NCI-H2196 (cell line): ENCODE data around the gene ETV6.

Experiments
- DNase-seq: peaks from one replicate; lab custom pipeline; 2025; ENCODE audit not compliant: unreplicated experiment; lab: John Stamatoyannopoulos, UW

The ETV6 gene

DNA sequence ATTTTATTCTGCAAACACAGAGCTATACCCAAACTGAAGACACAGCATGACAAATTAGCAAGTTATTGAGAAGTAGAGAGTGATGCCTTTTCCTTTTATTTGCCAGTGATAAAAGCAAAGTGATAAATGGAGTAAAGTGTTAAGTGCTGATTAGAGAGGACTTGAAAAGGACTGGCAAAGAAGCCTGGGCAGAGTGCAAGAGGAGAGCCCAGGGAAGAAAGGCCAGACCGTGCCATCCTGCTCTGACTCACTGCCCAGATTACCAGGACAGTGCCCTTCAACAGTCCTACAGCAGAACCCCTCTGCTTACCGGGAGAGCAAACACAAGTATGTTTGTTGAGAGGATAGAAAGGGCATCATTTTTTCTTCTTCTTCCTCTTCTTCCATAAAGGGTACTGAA, 106.5 kb downstream of the ETV6 start:
- DNase-seq = no peak

DNA sequence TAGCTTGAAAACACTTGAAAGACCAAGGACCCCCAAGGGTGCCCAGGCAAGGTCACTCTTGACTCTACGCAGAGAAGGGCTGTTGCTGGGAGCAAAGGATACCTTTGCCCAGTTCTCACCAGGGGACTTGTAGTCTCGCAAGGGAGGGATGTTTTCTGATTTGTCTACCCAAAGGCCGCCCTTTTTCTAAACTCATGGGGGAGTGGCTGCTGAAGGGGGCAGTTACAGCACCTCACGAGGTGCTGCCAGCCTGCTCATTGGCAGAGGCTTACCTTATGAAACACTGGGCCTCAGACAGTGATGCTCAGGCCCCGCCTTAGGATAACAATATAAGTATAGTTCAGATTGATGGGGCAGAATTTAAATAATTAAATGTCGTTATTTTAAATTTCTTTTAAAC, 107.0 kb downstream of the ETV6 start:
- DNase-seq = no peak

GRCh38 chr12:11757095-11757494, 107.6 kb downstream of the ETV6 start:
- no peak for DNase-seq

- DNase-seq = no peak
These were observed 108.1 kb downstream of the ETV6 start for GRCh38 chr12:11757531-11757930.

GRCh38 chr12:11758087-11758486, 108.6 kb downstream of the ETV6 start:
- peak; percentile 47 for DNase-seq

DNA sequence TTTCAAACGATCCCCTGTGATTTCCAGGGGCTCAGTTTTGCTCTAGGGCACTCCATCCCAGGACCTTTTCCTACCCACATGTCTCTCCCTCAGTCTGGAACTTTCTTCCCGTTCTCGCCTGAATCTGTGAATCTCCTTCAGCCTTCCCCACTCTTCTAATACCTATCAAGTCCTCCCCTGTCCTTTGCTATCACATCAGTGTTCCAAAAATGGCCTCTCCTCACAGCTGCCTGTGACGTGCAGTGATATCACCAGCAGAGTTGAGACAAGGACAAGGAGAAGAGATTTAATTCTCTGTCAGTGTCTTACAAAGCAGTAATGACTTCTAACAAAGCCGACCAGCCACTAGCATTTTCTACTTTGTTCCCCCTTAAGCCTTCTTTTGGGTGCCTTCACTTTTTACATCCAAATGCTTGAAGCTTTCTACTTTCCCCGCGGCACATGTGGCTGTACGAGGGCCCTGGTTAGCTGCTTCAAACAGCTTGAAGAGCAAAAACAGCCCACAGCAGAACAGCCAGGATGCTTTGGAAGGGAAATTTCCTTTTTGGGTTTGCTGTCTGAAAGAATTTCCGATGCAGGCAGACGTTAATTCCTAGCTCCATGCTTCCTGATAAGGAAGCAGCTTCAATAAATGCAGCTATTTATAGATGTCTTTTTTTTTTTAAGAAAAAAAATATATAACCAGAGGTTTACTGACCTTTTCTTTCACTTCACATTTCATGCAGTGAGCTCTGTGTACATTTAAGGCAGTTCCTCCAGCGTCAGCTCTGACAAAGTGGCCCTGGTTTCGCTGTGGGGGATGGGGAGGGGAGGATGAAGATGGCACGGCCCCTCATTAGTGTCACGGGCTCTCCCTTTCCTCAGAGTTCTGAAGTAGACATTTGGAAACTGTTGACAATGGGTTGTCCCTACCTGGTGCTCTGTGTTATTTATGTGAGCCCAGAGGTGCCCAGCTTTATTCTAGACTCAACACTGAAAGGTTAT, 109.3 kb downstream of the ETV6 start:
- DNase-seq = no peak

- no peak for DNase-seq
These were observed 110.0 kb downstream of the ETV6 start for GRCh38 chr12:11759494-11759878.

- DNase-seq = no peak
These were observed 110.4 kb downstream of the ETV6 start for GRCh38 chr12:11759899-11760298.

DNA sequence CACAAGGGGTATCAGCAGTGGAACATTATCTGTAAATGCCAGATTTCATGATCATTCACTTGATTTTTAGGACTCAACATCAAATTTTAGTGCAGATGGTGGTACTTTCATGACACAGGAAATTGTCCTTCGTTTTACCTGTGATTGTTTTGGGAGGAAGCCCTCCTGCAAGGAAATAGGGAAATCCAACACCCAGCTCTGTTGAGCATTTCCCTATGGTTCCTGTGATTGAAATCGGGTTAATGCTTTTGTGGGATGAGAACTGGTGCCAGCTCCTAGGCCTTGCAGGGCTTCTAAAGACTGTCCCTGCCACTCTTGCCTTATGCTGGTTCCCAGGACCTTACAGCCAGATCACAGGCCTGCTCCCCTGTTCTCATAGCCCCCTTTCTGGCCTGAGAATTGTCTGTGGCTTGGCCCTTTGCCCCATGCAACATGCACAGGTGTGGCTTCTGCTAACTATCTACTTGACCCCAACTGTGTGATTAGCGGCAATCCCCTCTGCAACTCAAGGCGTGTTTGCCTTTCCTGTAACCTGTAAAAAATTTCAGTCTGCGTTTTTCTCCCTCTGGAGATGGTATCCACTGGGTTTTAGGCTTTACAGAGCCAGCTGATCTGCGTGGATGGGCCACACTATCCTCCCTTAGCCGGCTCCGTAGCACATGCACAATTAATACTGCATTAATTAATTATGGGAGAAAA, 112.5 kb downstream of the ETV6 start:
- no peak for DNase-seq

- no peak for DNase-seq
These were observed 113.4 kb downstream of the ETV6 start for GRCh38 chr12:11762723-11763326.

- no peak for DNase-seq
These were observed 114.5 kb downstream of the ETV6 start for GRCh38 chr12:11763760-11764520.

DNA sequence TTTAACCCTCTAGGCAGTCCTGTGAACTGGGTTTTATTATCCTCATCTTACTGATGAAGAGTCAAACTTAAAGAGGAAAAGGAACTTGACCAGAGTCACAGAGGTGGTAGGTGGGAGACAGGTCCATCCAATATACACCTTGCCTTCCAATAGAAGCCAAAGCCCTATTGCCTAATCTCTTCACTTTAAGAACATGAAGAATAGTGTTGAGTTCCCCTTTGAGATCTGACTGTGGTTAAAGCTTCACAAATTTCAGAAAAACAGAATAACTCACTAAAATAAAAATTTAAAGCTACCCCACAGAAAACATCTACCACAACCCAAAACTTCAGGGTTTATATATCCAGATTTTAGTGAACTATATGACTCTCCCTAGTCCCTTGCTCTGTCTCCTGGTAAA, 115.4 kb downstream of the ETV6 start:
- no peak for DNase-seq

- DNase-seq = no peak
These were observed 115.9 kb downstream of the ETV6 start for GRCh38 chr12:11765421-11765816.

GRCh38 chr12:11765817-11766794, 116.6 kb downstream of the ETV6 start:
- DNase-seq = no peak

DNA sequence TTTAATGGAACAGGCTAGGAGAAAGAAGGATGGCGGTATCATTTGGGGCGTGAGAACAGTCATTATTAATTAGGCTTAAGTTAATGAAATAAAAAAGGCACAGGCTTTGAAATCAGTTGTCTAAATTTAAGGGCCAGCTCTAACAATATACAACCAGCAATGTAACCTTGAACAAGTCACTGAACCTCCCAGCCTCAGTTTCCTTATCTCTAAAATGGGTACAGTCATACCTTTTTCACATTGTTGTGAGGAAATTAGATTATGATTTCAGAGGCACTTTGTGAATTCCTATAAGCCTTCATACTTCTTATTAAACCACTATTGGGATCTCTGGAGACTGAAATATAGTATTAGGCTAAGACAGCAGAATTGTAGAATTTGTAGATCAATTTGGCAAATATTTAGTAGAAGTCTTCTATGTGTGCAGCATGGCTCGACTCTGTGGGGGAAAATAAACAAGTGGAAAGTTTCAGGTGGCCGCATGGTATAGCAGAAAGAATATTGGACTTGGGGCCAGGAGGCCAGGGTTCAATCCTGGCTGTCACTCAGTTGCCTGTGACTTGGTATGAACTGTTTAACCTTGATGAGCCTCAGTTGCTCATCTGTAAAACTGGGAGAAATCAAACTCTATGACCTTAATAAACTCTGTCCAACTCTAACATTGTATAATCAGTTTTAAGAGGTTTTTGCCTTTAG, 117.7 kb downstream of the ETV6 start:
- no peak for DNase-seq

- no peak for DNase-seq
These were observed 118.3 kb downstream of the ETV6 start for GRCh38 chr12:11767798-11768197.

- no peak for DNase-seq
These were observed 118.9 kb downstream of the ETV6 start for GRCh38 chr12:11768233-11768965.

GRCh38 chr12:11769723-11770514, 120.4 kb downstream of the ETV6 start:
- DNase-seq = no peak
